ENCODE data around the gene MSRB3.
A peak's percentile ranks its signal among the peaks of the same experiment; 100 is the strongest.
"Not testable (repeated sequence)": the region's sequence is repeated elsewhere in the genome, so short reads cannot be mapped to it uniquely, and the experiment has no call there.

MSRB3 gene

GRCh38 chr12:65308601-65309071 is 30.2 kb downstream of the MSRB3 start:
- DNase-seq (ENCODE audit: low read depth, low spot score) = no peak
- H3K27ac ChIP-seq = peak overlapping the region; percentile 94

GRCh38 chr12:65311260-65311659 is 32.8 kb downstream of the MSRB3 start:
- no peaks in the 10 kb centered on the region for H3K9me3 ChIP-seq (ENCODE audit: low read depth, low read length)
- H3K4me3 ChIP-seq = no peak overlapping the region
- TF ChIP-seq POLR2AphosphoS5 (IDR thresholded peaks at IDR 0.05; ENCODE audit: borderline replicate concordance, low read depth, low read length) = no peak
- no peak for TF ChIP-seq FOXP2 (optimal IDR thresholded peaks at IDR 0.05; ENCODE audit: control extremely low read depth, extremely low read length, insufficient read depth)
- TF ChIP-seq EZH2 (IDR thresholded peaks at IDR 0.05) = no peak
- no peak overlapping the region for H3K9ac ChIP-seq (ENCODE audit: insufficient read length)
- H3K36me3 ChIP-seq (ENCODE audit: insufficient read depth, low read length) = no peaks in the 10 kb centered on the region
- no peak for DNase-seq (ENCODE audit: low read depth, low spot score)
- H3K27ac ChIP-seq = peak overlapping the region; percentile 33; the same call in 1 of the 2 replicates

More at GRCh38 chr12:65308601-65309071, 30.2 kb downstream of the MSRB3 start:
- Histone ChIP-seq H3K9me3 (ENCODE audit: low read depth, low read length) (no peaks in the 10 kb centered on the region), H3K36me3 (ENCODE audit: insufficient read depth, low read length) (no peaks in the 10 kb centered on the region), H3K9ac (ENCODE audit: insufficient read length) (peak overlapping the region; percentile 49), H3K4me3 (peak overlapping the region; percentile 69)
- no peak for TF ChIP-seq FOXP2 (optimal IDR thresholded peaks at IDR 0.05; ENCODE audit: control extremely low read depth, extremely low read length, insufficient read depth)
- TF ChIP-seq EZH2 (IDR thresholded peaks at IDR 0.05) = no peak

GRCh38 chr12:65313719-65314317 is 35.3 kb downstream of the MSRB3 start:
- peak overlapping the region; percentile 56 for H3K4me3 ChIP-seq
- H3K9ac ChIP-seq (ENCODE audit: insufficient read length) = peak overlapping the region; percentile 64
- no peaks in the 10 kb centered on the region for H3K9me3 ChIP-seq (ENCODE audit: low read depth, low read length)
- no peak overlapping the region for H3K27ac ChIP-seq
- TF ChIP-seq EZH2 (IDR thresholded peaks at IDR 0.05) (no peak), FOXP2 (optimal IDR thresholded peaks at IDR 0.05; ENCODE audit: control extremely low read depth, extremely low read length, insufficient read depth) (no peak), POLR2AphosphoS5 (IDR thresholded peaks at IDR 0.05; ENCODE audit: borderline replicate concordance, low read depth, low read length) (no peak)
- no peaks in the 10 kb centered on the region for H3K36me3 ChIP-seq (ENCODE audit: insufficient read depth, low read length)
- DNase-seq (ENCODE audit: low read depth, low spot score) = no peak

GRCh38 chr12:65315238-65315637 is 36.8 kb downstream of the MSRB3 start:
- not testable (repeated sequence) for H3K9me3 ChIP-seq (ENCODE audit: low read depth, low read length); H3K36me3 ChIP-seq (ENCODE audit: insufficient read depth, low read length); H3K27ac ChIP-seq; DNase-seq (ENCODE audit: low read depth, low spot score); H3K9ac ChIP-seq (ENCODE audit: insufficient read length); H3K4me3 ChIP-seq

- H3K9ac ChIP-seq (ENCODE audit: insufficient read length) = peak overlapping the region; percentile 67
- no peaks in the 10 kb centered on the region for H3K36me3 ChIP-seq (ENCODE audit: insufficient read depth, low read length)
- peak; percentile 85 for DNase-seq (ENCODE audit: low read depth, low spot score)
- peak overlapping the region; percentile 71 for H3K4me3 ChIP-seq
- no peaks in the 10 kb centered on the region for H3K9me3 ChIP-seq (ENCODE audit: low read depth, low read length)
- H3K27ac ChIP-seq = peak overlapping the region; percentile 96
- no peak for TF ChIP-seq EZH2 (IDR thresholded peaks at IDR 0.05)
- no peak for TF ChIP-seq POLR2AphosphoS5 (IDR thresholded peaks at IDR 0.05; ENCODE audit: borderline replicate concordance, low read depth, low read length)
- TF ChIP-seq FOXP2 (optimal IDR thresholded peaks at IDR 0.05; ENCODE audit: control extremely low read depth, extremely low read length, insufficient read depth) = no peak
Observed at GRCh38 chr12:65318186-65318685, 39.8 kb downstream of the MSRB3 start.

- DNase-seq (ENCODE audit: low read depth, low spot score) = no peak
- TF ChIP-seq POLR2AphosphoS5 (IDR thresholded peaks at IDR 0.05; ENCODE audit: borderline replicate concordance, low read depth, low read length) = no peak
- TF ChIP-seq FOXP2 (optimal IDR thresholded peaks at IDR 0.05; ENCODE audit: control extremely low read depth, extremely low read length, insufficient read depth) = no peak
- TF ChIP-seq EZH2 (IDR thresholded peaks at IDR 0.05) = no peak
- H3K36me3 ChIP-seq (ENCODE audit: insufficient read depth, low read length) = no peaks in the 10 kb centered on the region
- peak overlapping the region; percentile 67 for H3K9ac ChIP-seq (ENCODE audit: insufficient read length)
- peak overlapping the region; percentile 96 for H3K27ac ChIP-seq
- peak overlapping the region; percentile 71 for H3K4me3 ChIP-seq
- H3K9me3 ChIP-seq (ENCODE audit: low read depth, low read length) = no peaks in the 10 kb centered on the region
Observed at GRCh38 chr12:65319688-65320200, 41.3 kb downstream of the MSRB3 start.

- Histone ChIP-seq H3K9ac (ENCODE audit: insufficient read length) (no peak overlapping the region), H3K4me3 (no peak overlapping the region), H3K27ac (no peak overlapping the region), H3K36me3 (ENCODE audit: insufficient read depth, low read length) (no peaks in the 10 kb centered on the region), H3K9me3 (ENCODE audit: low read depth, low read length) (no peaks in the 10 kb centered on the region)
- DNase-seq (ENCODE audit: low read depth, low spot score) = no peak
- TF ChIP-seq EZH2 (IDR thresholded peaks at IDR 0.05) = no peak
- TF ChIP-seq FOXP2 (optimal IDR thresholded peaks at IDR 0.05; ENCODE audit: control extremely low read depth, extremely low read length, insufficient read depth) = no peak
- TF ChIP-seq POLR2AphosphoS5 (IDR thresholded peaks at IDR 0.05; ENCODE audit: borderline replicate concordance, low read depth, low read length) = no peak
Observed at GRCh38 chr12:65323070-65323469, 44.6 kb downstream of the MSRB3 start.

GRCh38 chr12:65324056-65324455 is 45.6 kb downstream of the MSRB3 start:
- Histone ChIP-seq H3K4me3 (no peak overlapping the region), H3K27ac (no peak overlapping the region), H3K36me3 (ENCODE audit: insufficient read depth, low read length) (no peaks in the 10 kb centered on the region), H3K9me3 (ENCODE audit: low read depth, low read length) (no peaks in the 10 kb centered on the region), H3K9ac (ENCODE audit: insufficient read length) (no peak overlapping the region)
- no peak for DNase-seq (ENCODE audit: low read depth, low spot score)
- no peak for TF ChIP-seq FOXP2 (optimal IDR thresholded peaks at IDR 0.05; ENCODE audit: control extremely low read depth, extremely low read length, insufficient read depth)

GRCh38 chr12:65324551-65324950 is 46.1 kb downstream of the MSRB3 start:
- no peak overlapping the region for H3K27ac ChIP-seq
- no peaks in the 10 kb centered on the region for H3K36me3 ChIP-seq (ENCODE audit: insufficient read depth, low read length)
- TF ChIP-seq EZH2 (IDR thresholded peaks at IDR 0.05) (no peak), POLR2AphosphoS5 (IDR thresholded peaks at IDR 0.05; ENCODE audit: borderline replicate concordance, low read depth, low read length) (no peak), FOXP2 (optimal IDR thresholded peaks at IDR 0.05; ENCODE audit: control extremely low read depth, extremely low read length, insufficient read depth) (no peak)
- H3K4me3 ChIP-seq = no peak overlapping the region
- no peak for DNase-seq (ENCODE audit: low read depth, low spot score)
- H3K9ac ChIP-seq (ENCODE audit: insufficient read length) = no peak overlapping the region
- H3K9me3 ChIP-seq (ENCODE audit: low read depth, low read length) = no peaks in the 10 kb centered on the region
